Right ventricle myocardium superior (tissue), 1 donor: Measurements from ENCODE around the gene LRRC14B. TPM values are rescaled to one million over a fixed set of nuclear protein-coding genes. Genes with fewer than 3 reads are reported as not detected.
"Not testable (repeated sequence)": the region's sequence is repeated elsewhere in the genome, so short reads cannot be mapped to it uniquely, and the experiment has no call there.

ENCODE experiments used
- ATAC-seq: fragments of 200-7000 bp; cut with Tn5 transposase; one replicate; pipeline ENCODE4 v1.9.1; 2020; ENCODE audit warnings: mild to moderate bottlenecking; ENCODE audit not compliant: poor library complexity
- DNase-seq: peaks from one replicate; pipeline ENCODE4 v3.0.0-alpha.2; 2020
- intact Hi-C: fragments of 100-400 bp; cut with DNase I; formaldehyde crosslinking; loops from one replicate; pipeline ENCODE4 v1.11.2; 2022
- total RNA-seq: library from RNA; stranded (reverse); fragmentation: NEBNext Ultra II Directional; extraction: Animal tissue kit (Norgen Biotek cat#: 25700); gene quantifications from one replicate; pipeline ENCODE4 v1.2.1, GENCODE V29; 2021
- donor health status: DM: no; HTN: yes; CAD: no; lungs with severe emphysema.

The LRRC14B gene
- total RNA-seq, 1 donor from 2014 or later, result 103 TPM

GRCh38 chr5:158807-159447 lies 32.4 kb upstream of the LRRC14B start:
- ATAC-seq, result no peak
- intact Hi-C loops, result no loop called here
- no peak for DNase-seq

DNA sequence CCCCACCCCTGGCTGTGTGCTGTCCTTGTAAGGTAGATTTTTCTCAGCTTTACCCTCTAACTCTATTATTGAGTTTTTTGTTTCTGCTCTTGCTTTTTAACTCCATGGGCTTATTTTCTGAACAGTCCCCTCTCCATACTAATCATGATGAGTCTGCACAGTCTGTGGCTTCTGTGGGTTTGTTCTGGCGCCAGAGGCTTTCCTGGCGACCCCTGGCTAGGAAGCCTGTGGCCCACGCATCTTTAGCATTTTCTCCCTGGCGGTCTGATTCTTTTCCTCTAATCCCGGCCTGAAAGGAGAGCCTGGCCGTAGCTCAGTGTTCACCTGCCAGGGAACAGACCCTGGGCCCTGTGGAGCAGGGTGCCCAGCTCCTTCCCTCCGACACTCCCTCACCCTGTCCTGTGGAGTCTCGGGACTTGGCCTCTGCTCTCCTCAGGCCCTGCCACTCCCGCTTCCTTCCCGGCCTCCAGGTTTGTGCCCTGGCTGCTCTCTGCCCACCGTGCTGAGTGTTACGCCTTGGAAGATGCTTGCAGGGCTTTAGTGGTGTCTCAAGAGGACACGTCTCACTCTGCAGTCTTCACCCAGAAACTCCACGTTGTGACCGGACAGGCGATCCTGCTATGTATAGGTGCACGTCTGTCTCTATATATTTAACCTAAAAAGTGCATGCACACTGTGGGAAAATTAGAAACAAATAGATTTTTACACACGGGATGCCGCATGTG lies 31.7 kb upstream of the LRRC14B start:
- DNase-seq, result no peak
- ATAC-seq, result no peak

GRCh38 chr5:160173-160510 lies 31.2 kb upstream of the LRRC14B start:
- no peak for DNase-seq
- ATAC-seq, result no peak
- intact Hi-C loops, result no loop called here

More for the DNA sequence above, 31.7 kb upstream of the LRRC14B start:
- intact Hi-C loops, result no loop called here

DNA sequence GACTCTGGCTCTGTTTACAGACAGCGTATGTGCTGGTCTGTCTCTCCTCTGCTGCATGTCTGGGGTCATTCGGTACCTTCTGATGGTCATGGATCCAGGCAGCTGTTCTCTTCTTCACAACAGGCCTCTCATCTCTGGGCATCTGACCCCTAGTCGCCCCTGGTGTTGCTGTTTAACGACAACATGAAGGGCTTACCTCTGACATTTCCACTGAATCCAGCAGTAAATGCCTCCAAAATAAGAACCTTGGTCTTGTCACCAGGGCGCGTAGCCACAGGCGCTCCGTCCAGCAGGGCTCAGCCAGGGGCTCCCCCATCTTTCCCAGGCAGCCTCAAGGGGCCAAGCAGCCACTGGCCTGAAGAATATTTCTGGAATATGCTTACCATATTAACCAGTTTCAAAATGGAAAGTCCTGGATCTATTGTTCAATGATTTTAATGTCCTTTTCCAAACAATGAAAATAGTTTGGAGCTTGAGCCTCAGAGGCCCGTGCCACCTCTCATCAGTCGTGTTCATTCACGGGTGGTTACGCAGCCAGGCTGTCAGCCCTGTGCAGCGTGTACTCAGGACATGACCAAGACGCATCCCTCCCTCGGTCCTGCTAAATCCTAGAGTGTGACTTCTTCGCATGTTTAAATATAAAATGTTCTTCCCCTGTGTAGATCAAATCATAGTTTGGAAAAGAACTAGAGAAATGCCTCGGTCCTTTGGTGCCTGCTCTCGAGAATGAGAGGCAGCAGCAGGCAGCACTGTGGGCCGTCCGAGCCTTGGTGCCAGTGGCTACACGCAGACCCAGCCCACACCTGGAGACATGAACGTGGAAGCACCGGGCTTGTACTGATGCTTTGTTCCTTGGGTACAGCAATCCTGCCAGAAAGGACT lies 30.1 kb upstream of the LRRC14B start:
- DNase-seq, result no peak
- intact Hi-C loops, result no loop called here
- ATAC-seq, result no peak

- intact Hi-C loops, result no loop called here
- ATAC-seq, result no peak
- no peak for DNase-seq
Observed at GRCh38 chr5:161803-162110, 29.5 kb upstream of the LRRC14B start.

GRCh38 chr5:162190-162564 lies 29.1 kb upstream of the LRRC14B start:
- ATAC-seq (no peak), DNase-seq (no peak)
- intact Hi-C loops, result no loop called here

DNA sequence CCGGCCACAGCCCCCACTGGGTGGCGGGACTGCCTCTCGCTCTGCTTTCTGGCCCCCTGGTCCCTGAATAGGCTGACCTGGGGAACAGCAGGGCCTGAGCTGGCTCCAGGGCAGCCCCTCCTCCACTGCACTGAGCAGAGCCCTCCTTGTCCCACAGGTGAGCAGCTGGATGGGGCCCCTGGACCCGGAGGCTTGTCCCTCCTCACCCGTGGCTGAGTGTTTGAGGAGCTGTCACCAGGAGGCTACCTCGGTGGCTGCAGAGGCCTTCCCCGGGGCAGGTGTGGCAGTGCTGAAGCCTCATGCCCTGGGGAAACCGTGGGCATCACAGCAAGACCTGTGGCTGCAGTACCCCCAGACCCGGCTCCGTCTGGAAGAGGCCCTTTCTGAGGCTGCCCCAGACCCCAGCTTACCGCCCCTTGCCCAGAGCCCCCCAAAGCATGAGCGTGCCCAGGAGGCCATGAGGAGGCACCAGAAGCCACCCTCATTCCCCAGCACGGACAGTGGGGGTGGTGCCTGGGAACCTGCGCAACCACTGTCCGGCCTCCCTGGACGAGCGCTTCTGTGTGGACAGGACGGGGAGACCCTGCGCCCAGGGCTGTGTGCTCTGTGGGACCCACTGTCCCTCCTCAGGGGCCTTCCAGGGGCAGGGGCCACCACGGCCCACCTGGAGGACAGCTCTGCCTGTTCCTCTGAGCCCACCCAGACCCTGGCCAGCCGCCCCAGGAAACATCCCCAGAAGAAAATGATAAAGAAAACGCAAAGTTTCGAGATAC lies 28.5 kb upstream of the LRRC14B start:
- intact Hi-C loops, result no loop called here
- DNase-seq, result no peak
- no peak for ATAC-seq

DNA sequence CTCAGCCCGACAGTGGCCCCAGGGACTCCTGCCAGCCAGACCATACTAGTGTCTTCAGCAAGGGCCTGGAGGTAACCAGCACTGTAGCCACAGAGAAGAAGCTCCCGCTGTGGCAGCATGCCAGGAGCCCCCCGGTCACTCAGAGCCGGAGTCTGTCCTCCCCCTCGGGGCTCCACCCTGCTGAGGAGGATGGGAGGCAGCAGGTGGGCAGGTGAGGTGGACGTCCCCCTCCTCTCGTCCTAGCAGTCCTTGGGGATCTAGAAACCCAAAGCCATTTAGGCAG lies 28.0 kb upstream of the LRRC14B start:
- ATAC-seq, result no peak
- intact Hi-C loops, result no loop called here
- no peak for DNase-seq

- ATAC-seq (no peak), DNase-seq (no peak)
- intact Hi-C loops, result no loop called here
Observed at GRCh38 chr5:163841-164240, 27.5 kb upstream of the LRRC14B start.

GRCh38 chr5:164244-164643 lies 27.1 kb upstream of the LRRC14B start:
- DNase-seq, result no peak
- ATAC-seq, result no peak
- intact Hi-C loops, result no loop called here

GRCh38 chr5:164783-165182 lies 26.5 kb upstream of the LRRC14B start:
- DNase-seq, intact Hi-C loops, ATAC-seq: not testable (repeated sequence)

GRCh38 chr5:166441-167372 lies 24.6 kb upstream of the LRRC14B start:
- ATAC-seq (no peak), DNase-seq (no peak)
- intact Hi-C loops, result no loop called here

DNA sequence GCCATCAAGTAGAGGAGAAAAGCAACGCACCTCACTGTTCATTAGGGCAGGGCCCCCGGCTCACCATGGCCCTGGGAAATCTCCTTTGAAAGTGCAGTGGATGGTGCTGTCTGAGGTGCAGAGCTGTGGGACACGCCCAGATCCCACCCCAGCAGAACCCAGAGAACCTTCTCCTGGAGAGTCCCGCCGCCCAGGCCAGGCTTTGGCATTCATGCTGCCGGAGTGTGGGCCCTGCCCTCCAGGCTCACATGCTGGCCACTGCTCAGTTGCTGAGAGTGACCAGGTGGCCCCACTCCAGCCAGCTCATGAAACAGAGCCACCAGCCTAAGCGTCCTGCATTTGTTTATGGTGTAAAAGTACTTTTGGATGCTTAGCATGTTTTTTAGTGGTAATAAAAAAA lies 23.8 kb upstream of the LRRC14B start:
- ATAC-seq (no peak), DNase-seq (no peak)
- intact Hi-C loops, result no loop called here

DNA sequence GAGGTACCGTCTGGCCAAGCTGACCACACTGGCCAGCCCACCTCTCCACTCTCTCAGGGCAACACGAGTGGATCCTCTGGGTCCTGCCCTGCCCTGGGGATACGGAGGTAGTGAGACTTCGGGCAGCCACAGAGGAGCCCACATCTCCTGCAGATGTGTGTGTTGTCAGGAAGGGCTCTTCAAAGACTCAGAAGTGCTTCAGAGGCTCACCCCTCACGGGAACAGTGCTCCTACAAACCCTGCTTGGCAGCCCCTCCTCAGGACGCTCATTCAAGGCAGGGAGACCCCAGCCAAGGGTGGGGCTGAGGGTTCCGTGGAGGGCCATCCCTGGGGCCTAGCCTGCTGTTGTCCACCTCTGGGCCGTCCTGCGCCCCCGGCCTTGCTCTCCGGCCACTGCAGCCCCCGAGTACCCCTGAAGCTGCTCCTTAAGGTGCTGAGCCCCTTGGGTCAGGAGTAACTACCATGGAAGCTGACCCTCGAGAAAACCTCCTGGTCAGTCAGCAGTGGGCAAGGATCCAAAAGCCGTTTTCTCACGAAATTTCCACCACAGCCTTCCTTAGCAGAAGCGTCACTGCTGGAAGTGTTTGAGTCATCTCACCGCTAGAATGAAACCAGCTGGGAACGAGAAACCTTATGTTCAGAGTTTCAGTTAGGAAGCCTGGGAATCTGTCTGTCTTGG lies 23.2 kb upstream of the LRRC14B start:
- intact Hi-C loops, result no loop called here
- DNase-seq (no peak), ATAC-seq (no peak)

DNA sequence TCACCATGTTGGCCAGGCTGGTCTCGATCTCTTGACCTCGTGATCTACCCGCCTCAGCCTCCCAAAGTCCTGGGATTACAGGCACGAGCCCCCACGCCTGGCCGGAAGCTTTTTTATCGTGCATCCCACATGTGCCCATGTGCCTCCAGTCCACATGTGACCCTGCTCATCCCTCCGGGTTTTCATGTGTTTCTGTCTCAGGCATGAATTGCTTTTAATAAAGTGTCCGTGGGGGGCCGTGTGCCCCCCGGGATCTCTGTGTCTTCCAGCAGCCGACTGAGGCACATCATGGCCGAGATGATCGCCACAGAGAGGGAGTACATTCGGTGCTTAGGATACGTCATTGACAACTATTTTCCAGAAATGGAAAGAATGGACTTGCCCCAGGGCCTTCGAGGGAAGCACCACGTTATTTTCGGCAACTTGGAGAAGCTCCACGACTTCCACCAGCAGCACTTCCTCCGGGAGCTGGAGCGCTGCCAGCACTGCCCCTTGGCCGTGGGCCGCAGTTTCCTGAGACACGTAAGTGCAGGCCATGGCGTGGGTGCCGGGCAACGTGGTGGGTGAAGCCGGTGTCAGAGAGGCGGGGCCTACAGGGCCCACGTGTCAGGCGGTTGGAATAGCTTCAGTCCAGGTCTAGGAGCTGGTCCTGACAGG lies 22.1 kb upstream of the LRRC14B start:
- intact Hi-C loops, result no loop called here
- ATAC-seq (peak; percentile 74), DNase-seq (peak; percentile 85)

GRCh38 chr5:169728-170094 lies 21.6 kb upstream of the LRRC14B start:
- DNase-seq (no peak), ATAC-seq (peak; percentile 25)
- intact Hi-C loops, result no loop called here

DNA sequence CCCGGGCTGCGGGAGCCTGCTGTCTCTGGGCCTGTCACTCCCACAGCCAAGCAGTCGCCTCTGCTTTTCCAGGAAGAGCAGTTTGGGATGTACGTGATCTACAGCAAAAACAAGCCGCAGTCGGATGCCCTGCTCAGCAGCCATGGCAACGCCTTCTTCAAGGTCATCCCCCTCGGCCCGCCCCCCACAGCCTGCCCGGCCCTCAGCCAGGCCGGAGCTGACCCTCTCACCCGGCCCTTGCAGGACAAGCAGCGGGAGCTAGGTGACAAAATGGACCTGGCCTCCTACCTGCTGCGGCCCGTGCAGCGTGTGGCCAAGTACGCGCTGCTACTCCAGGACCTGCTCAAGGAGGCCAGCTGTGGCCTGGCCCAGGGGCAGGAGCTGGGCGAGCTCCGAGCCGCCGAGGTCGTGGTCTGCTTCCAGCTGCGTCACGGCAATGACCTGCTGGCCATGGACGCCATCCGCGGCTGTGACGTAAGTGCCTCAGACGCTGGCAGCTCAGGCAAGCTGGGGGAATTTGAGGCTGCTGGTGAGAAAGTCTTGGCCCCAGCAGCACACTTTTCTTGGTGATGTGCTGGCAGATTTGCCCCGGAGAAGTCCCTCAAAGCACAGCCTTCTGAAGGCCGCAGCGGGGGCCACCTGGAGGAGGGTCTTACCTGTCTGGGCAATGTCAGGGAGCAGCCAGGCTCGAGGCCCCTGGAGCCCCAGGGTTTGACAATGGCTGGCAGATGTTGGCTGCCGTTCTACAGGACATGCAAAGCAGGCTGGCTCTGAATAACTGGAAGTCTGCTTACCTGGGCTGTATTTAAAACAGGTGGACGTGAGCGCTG lies 20.1 kb upstream of the LRRC14B start:
- intact Hi-C loops, result no loop called here
- DNase-seq (no peak), ATAC-seq (no peak)
